GM23338 (cell line): ENCODE results near the gene PRM3. TPM values are rescaled to one million over a fixed set of nuclear protein-coding genes. Genes with fewer than 3 reads are reported as not detected.

Source experiments
- ATAC-seq: fragments of 200-7000 bp; cut with Tn5 transposase; 3 replicates; pipeline ENCODE4 v1.9.1; 2020
- DNase-seq: peaks from one replicate; pipeline ENCODE4 v3.0.0-alpha.2; 2015; ENCODE audit warnings: low spot score
- H2AFZ ChIP-seq: fragments of 200-600 bp; sonication (generic); 2 replicates; pipeline ENCODE4 v1.8.0; 2016; ENCODE audit warnings: antibody characterized with exemption, mild to moderate bottlenecking, moderate library complexity
- H3F3A ChIP-seq: fragments of 200-600 bp; sonication (generic); replicated peaks from 2 replicates; pipeline ENCODE4 v1.8.0; 2017; ENCODE audit warnings: antibody characterized with exemption, mixed run types, low read depth
- H3K27ac ChIP-seq: fragments of 200-600 bp; sonication (generic); 2 replicates; pipeline ENCODE4 v1.6.1; 2016; ENCODE audit warnings: low read depth
- H3K27me3 ChIP-seq: fragments of 200-600 bp; sonication (generic); 2 replicates; pipeline ENCODE4 v1.8.0; 2016; ENCODE audit warnings: mild to moderate bottlenecking, mixed run types, moderate library complexity; ENCODE audit not compliant: insufficient read depth
- H3K36me3 ChIP-seq: fragments of 200-600 bp; sonication (generic); 2 replicates; pipeline ENCODE4 v1.8.0; 2016; ENCODE audit warnings: mild to moderate bottlenecking; ENCODE audit not compliant: insufficient read depth
- H3K4me1 ChIP-seq: fragments of 200-600 bp; sonication (generic); 2 replicates; pipeline ENCODE4 v1.8.0; 2016; ENCODE audit warnings: mild to moderate bottlenecking, moderate library complexity; ENCODE audit not compliant: insufficient read depth
- H3K4me2 ChIP-seq: fragments of 200-600 bp; sonication (generic); 2 replicates; pipeline ENCODE4 v1.7.1; 2017; ENCODE audit warnings: mixed run types
- H3K4me3 ChIP-seq: fragments of 200-600 bp; sonication (generic); 2 replicates; pipeline ENCODE4 v1.6.1; 2016; ENCODE audit warnings: mixed run types
- H3K79me2 ChIP-seq: fragments of 200-600 bp; sonication (generic); replicated peaks from 2 replicates; pipeline ENCODE4 v1.8.0; 2017; ENCODE audit warnings: mild to moderate bottlenecking; ENCODE audit not compliant: insufficient read depth
- H3K9me2 ChIP-seq: fragments of 200-600 bp; sonication (generic); 2 replicates; pipeline ENCODE4 v1.8.0; 2017; ENCODE audit not compliant: insufficient read depth
- H4K20me1 ChIP-seq: fragments of 200-600 bp; sonication (generic); replicated peaks from 2 replicates; pipeline ENCODE4 v1.8.0; 2017; ENCODE audit warnings: mild to moderate bottlenecking; ENCODE audit not compliant: insufficient read depth
- H3K27ac Mint-ChIP-seq: 2 replicates; pipeline ENCODE4 v1.8.0; 2020; ENCODE audit warnings: inconsistent platforms, mild to moderate bottlenecking, moderate library complexity, mixed read lengths
- H3K27me3 Mint-ChIP-seq: 3 replicates; pipeline ENCODE4 v1.8.0; 2022; ENCODE audit warnings: low read depth, mild to moderate bottlenecking, moderate library complexity, mixed read lengths, inconsistent platforms; ENCODE audit not compliant: insufficient read depth, poor library complexity
- H3K36me3 Mint-ChIP-seq: 3 replicates; pipeline ENCODE4 v1.8.0; 2021; ENCODE audit warnings: low read depth, mild to moderate bottlenecking, inconsistent platforms, moderate library complexity, mixed read lengths
- H3K4me1 Mint-ChIP-seq: 3 replicates; pipeline ENCODE4 v1.8.0; 2020; ENCODE audit warnings: mild to moderate bottlenecking, inconsistent platforms, mixed read lengths
- H3K4me3 Mint-ChIP-seq: 3 replicates; pipeline ENCODE4 v1.8.0; 2021; ENCODE audit warnings: moderate library complexity, mild to moderate bottlenecking, inconsistent platforms, mixed read lengths
- H3K9me3 Mint-ChIP-seq: 3 replicates; pipeline ENCODE4 v1.8.0; 2020; ENCODE audit warnings: moderate library complexity, mild to moderate bottlenecking, inconsistent platforms, mixed read lengths
- EZH2 ChIP-seq: fragments of 200-600 bp; sonication (generic); IDR thresholded peaks from one replicate; pipeline ENCODE4 v1.8.0; 2017; ENCODE audit warnings: antibody characterized with exemption, mild to moderate bottlenecking, low read depth; ENCODE audit not compliant: unreplicated experiment
- EZH2phosphoT487 ChIP-seq: fragments of 200-600 bp; sonication (generic); IDR thresholded peaks from one replicate; pipeline ENCODE4 v1.8.1; 2018; ENCODE audit warnings: antibody characterized with exemption; ENCODE audit not compliant: unreplicated experiment
- JUNB ChIP-seq: IDR thresholded peaks from one replicate; pipeline ENCODE4 v1.6.1; 2016; ENCODE audit warnings: antibody characterized with exemption; ENCODE audit not compliant: unreplicated experiment
- NANOG ChIP-seq: IDR thresholded peaks from 2 replicates; pipeline ENCODE4 v1.6.1; 2016; ENCODE audit warnings: antibody characterized with exemption, borderline replicate concordance
- POLR2AphosphoS5 ChIP-seq: IDR thresholded peaks from 2 replicates; pipeline ENCODE4 v1.6.1; 2016; ENCODE audit warnings: antibody characterized with exemption, low read depth
- ZNF114 ChIP-seq: fragments of 250-450 bp; sonication (Bioruptor Pico); IDR thresholded peaks from 2 replicates; pipeline ENCODE4 v1.5.0; 2020; ENCODE audit warnings: mild to moderate bottlenecking, moderate library complexity
- ZNF331 ChIP-seq: fragments of 250-450 bp; sonication (Bioruptor Pico); IDR thresholded peaks from 2 replicates; pipeline ENCODE4 v1.5.0; 2020; ENCODE audit warnings: low read depth, mild to moderate bottlenecking, moderate library complexity
- ZNF462 ChIP-seq: fragments of 250-450 bp; sonication (Bioruptor Pico); IDR thresholded peaks from 2 replicates; pipeline ENCODE4 v1.5.0; 2020; ENCODE audit warnings: mild to moderate bottlenecking, moderate library complexity
- polyA plus RNA-seq: library from polyadenylated mRNA; unstranded; fragments of >200 nt; fragmentation: Nextera tagmentation; extraction: Ambion mirVana; gene quantifications from 2 replicates; pipeline ENCODE4 v1.2.1, GENCODE V29; 2016
- total RNA-seq: library from RNA; depleted of rRNA; stranded (reverse); fragments of >200 nt; shearing (Covaris generic); gene quantifications from 2 replicates; pipeline ENCODE4 v1.2.3, GENCODE V29; 2014
- TF ChIP-seq, protein P1 (sequence below): IDR thresholded peaks from 2 replicates; pipeline ENCODE4 v1.6.1; 2016; ENCODE audit warnings: antibody characterized with exemption
- TF ChIP-seq, protein P2 (sequence below): IDR thresholded peaks from one replicate; pipeline ENCODE4 v1.6.1; 2018; ENCODE audit warnings: antibody characterized with exemption; ENCODE audit not compliant: unreplicated experiment

The PRM3 gene
- total and polyA plus RNA-seq, 2 experiments from 2014 or later: not detected

GRCh38 chr16:11250091-11250785 lies 23.2 kb downstream of the PRM3 start (continued):
- no peak for TF ChIP-seq ZNF462
- TF ChIP-seq EZH2phosphoT487: no peak
- TF ChIP-seq, protein P1, sequence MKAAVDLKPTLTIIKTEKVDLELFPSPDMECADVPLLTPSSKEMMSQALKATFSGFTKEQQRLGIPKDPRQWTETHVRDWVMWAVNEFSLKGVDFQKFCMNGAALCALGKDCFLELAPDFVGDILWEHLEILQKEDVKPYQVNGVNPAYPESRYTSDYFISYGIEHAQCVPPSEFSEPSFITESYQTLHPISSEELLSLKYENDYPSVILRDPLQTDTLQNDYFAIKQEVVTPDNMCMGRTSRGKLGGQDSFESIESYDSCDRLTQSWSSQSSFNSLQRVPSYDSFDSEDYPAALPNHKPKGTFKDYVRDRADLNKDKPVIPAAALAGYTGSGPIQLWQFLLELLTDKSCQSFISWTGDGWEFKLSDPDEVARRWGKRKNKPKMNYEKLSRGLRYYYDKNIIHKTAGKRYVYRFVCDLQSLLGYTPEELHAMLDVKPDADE: no peak

GRCh38 chr16:11249233-11250061 lies 24.0 kb downstream of the PRM3 start:
- H3K9me3 Mint-ChIP-seq: no peaks in the 10 kb centered on the region
- H3K4me3 Mint-ChIP-seq: no peak overlapping the region
- H3K4me1 Mint-ChIP-seq: peaks cover 27% of the 10 kb centered on the region
- no peak for TF ChIP-seq JUNB
- no peak for TF ChIP-seq NANOG
- TF ChIP-seq, protein P2, sequence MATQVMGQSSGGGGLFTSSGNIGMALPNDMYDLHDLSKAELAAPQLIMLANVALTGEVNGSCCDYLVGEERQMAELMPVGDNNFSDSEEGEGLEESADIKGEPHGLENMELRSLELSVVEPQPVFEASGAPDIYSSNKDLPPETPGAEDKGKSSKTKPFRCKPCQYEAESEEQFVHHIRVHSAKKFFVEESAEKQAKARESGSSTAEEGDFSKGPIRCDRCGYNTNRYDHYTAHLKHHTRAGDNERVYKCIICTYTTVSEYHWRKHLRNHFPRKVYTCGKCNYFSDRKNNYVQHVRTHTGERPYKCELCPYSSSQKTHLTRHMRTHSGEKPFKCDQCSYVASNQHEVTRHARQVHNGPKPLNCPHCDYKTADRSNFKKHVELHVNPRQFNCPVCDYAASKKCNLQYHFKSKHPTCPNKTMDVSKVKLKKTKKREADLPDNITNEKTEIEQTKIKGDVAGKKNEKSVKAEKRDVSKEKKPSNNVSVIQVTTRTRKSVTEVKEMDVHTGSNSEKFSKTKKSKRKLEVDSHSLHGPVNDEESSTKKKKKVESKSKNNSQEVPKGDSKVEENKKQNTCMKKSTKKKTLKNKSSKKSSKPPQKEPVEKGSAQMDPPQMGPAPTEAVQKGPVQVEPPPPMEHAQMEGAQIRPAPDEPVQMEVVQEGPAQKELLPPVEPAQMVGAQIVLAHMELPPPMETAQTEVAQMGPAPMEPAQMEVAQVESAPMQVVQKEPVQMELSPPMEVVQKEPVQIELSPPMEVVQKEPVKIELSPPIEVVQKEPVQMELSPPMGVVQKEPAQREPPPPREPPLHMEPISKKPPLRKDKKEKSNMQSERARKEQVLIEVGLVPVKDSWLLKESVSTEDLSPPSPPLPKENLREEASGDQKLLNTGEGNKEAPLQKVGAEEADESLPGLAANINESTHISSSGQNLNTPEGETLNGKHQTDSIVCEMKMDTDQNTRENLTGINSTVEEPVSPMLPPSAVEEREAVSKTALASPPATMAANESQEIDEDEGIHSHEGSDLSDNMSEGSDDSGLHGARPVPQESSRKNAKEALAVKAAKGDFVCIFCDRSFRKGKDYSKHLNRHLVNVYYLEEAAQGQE: no peak
- TF ChIP-seq EZH2: no peak
- no peak for TF ChIP-seq ZNF331
- TF ChIP-seq POLR2AphosphoS5: no peak
- TF ChIP-seq EZH2phosphoT487: no peak
- no peak for TF ChIP-seq ZNF114 (CRISPR knock-in tag)
- TF ChIP-seq, protein P1: no peak

More at GRCh38 chr16:11249233-11250061, 24.0 kb downstream of the PRM3 start:
- H2AFZ ChIP-seq: no peak overlapping the region
- peaks cover 18% of the 10 kb centered on the region for H3K79me2 ChIP-seq
- no peak overlapping the region for H3K27ac ChIP-seq
- Mint-ChIP-seq H3K36me3 (peaks cover 25% of the 10 kb centered on the region), H3K27me3 (peaks cover 20% of the 10 kb centered on the region), H3K27ac (peak overlapping the region; percentile 44; the same call in 1 of the 2 replicates)
- no peak overlapping the region for H3K4me2 ChIP-seq
- no peaks in the 10 kb centered on the region for H3K9me2 ChIP-seq
- peaks cover 28% of the 10 kb centered on the region for H3K4me1 ChIP-seq
- peaks cover 18% of the 10 kb centered on the region for H4K20me1 ChIP-seq
- no peak overlapping the region for H3K4me3 ChIP-seq
- ATAC-seq (peak; percentile 14), DNase-seq (peak; percentile 44)
- peaks cover 50% of the 10 kb centered on the region for H3F3A ChIP-seq
- H3K27me3 ChIP-seq: no peaks in the 10 kb centered on the region
- peaks cover 20% of the 10 kb centered on the region for H3K36me3 ChIP-seq
